ENCODE measurements around the gene KCNN2. TPM values are rescaled to one million over a fixed set of nuclear protein-coding genes. Genes with fewer than 3 reads are reported as not detected.

The KCNN2 gene
- total and polyA plus RNA-seq, 2 of the 8 experiments (the other 6 are each of a cell fraction or from before 2014, with no cell fraction given), result 13.1 to 18.6 TPM

- Histone ChIP-seq H3K36me3 (ENCODE audit: control insufficient read depth in 2 of 4, insufficient read depth in 4 of 4, low read length in 3 of 4) (peaks cover 0 to 15% (median 1%) of the 10 kb centered on the region in 4 experiments; a peak in 5 of 8 replicates), H2BK120ac (replicated peaks; ENCODE audit: low read depth, low read length) (no peak overlapping the region), H3K4me3 (ENCODE audit: extremely low read depth in 1 of 4, insufficient read depth in 2 of 4, low read depth in 3 of 4, low read length in 4 of 4) (no peak overlapping the region), H3K4ac (replicated peaks; ENCODE audit: insufficient read length, low read depth, low read length) (no peak overlapping the region), H3K79me2 (ENCODE audit: control insufficient read depth in 1 of 2, insufficient read depth in 2 of 2, low read length in 2 of 2) (peaks cover 0 to 28% of the 10 kb centered on the region in 2 experiments; a peak in 1 of 4 replicates), H3K14ac (ENCODE audit: insufficient read length) (no peak overlapping the region), H2AFZ (ENCODE audit: low read length) (no peak overlapping the region), H3K9me3 (ENCODE audit: insufficient read depth in 2 of 2, low read depth in 1 of 2, low read length in 1 of 2) (no peaks in the 10 kb centered on the region), H2BK15ac (ENCODE audit: low read length) (no peak overlapping the region), H3K9ac (replicated peaks in 1 of 4; ENCODE audit: extremely low read depth in 1 of 4, low read depth in 3 of 4, low read length in 3 of 4) (no peak overlapping the region), H2AK5ac (ENCODE audit: low read depth, low read length) (no peak overlapping the region), H3K23me2 (ENCODE audit: low read depth, low read length) (no peaks in the 10 kb centered on the region), H3K56ac (replicated peaks; ENCODE audit: insufficient read length, low read depth, low read length) (no peak overlapping the region), H4K8ac (ENCODE audit: extremely low read depth, insufficient read depth, low read length) (no peak overlapping the region), H2BK12ac (ENCODE audit: low read depth, low read length) (no peak overlapping the region), H3K27me3 (replicated peaks in 1 of 4; ENCODE audit: control insufficient read depth in 3 of 4, extremely low read depth in 1 of 4, insufficient read depth in 3 of 4, low read length in 3 of 4) (no peaks in the 10 kb centered on the region), H3K4me1 (replicated peaks in 1 of 4; ENCODE audit: control insufficient read depth in 3 of 4, insufficient read depth in 4 of 4, low read length in 3 of 4) (no peaks in the 10 kb centered on the region; a peak in 1 of 7 replicates), H3K18ac (ENCODE audit: extremely low read depth, low read length) (no peak overlapping the region), H2BK5ac (ENCODE audit: low read depth, low read length) (no peak overlapping the region), H3K27ac (ENCODE audit: low read depth, low read length) (no peak overlapping the region), H3K23ac (ENCODE audit: insufficient read length) (no peak overlapping the region), H2BK20ac (ENCODE audit: low read length) (no peak overlapping the region), H4K91ac (replicated peaks; ENCODE audit: insufficient read length, low read length) (no peak overlapping the region), H3K79me1 (ENCODE audit: low read depth, low read length) (no peaks in the 10 kb centered on the region), H3K4me2 (ENCODE audit: insufficient read depth in 1 of 2, low read depth in 2 of 2, low read length in 2 of 2) (no peak overlapping the region), H4K20me1 (replicated peaks in 1 of 2; ENCODE audit: control insufficient read depth in 1 of 2, insufficient read depth in 2 of 2, low read length in 2 of 2) (no peaks in the 10 kb centered on the region), H4K5ac (ENCODE audit: insufficient read length, low read depth, low read length) (no peak overlapping the region)
- DNase-seq (ENCODE audit: low read depth in 1 of 2, low spot score in 2 of 2), result no peak
- 66% methylated on average over 5 of the region's 5 CpGs; no CpG with 5 or more reads in 1 of the 2 experiments for WGBS, 2 experiments (ENCODE audit: extremely low coverage in 1 of 2, insufficient coverage in 1 of 2, insufficient read length in 1 of 2, insufficient replicate concordance in 2 of 2, low coverage in 1 of 2, low lambda C conversion rate in 2 of 2, missing lambda C conversion rate in 1 of 2)
- no peak for TF ChIP-seq BCL11A (IDR thresholded peaks at IDR 0.05; ENCODE audit: low read depth in 2 of 2, low read length in 2 of 2)
- ChIA-PET CTCF (ENCODE audit: partially characterized antibody) (interaction anchor here (0.7 to 1.6 kb wide), 4 partner anchors 9 to 449 kb away, joined by 3 read pairs; no protein-coding TSS in a partner anchor), POLR2A (ENCODE audit: partially characterized antibody) (no interaction called here)
- no peak for FAIRE-seq
These were observed 105.3 kb downstream of the KCNN2 start for GRCh38 chr5:114467171-114467570.
